Heart right ventricle (tissue), 16 donors: ENCODE measurements around the gene PLEKHH1. TPM values are rescaled to one million over a fixed set of nuclear protein-coding genes. Genes with fewer than 3 reads are reported as not detected.

Experiments used
- ATAC-seq, 8 donors: fragments of 200-7000 bp; cut with Tn5 transposase; one replicate each; pipeline ENCODE4 v1.9.1; 2020; ENCODE audit warnings: mild to moderate bottlenecking in 8 of 8, moderate library complexity in 8 of 8, moderate number of reproducible peaks in 1 of 8
- DNase-seq, 2 donors: peaks; one replicate each; pipeline ENCODE4 v3.0.0-alpha.2; 2020
- H3K27ac ChIP-seq, 10 donors: fragments of 200-600 bp; sonication (generic) in 2 of 10; one replicate each; pipeline versions ENCODE4 v1.5.0 to v1.8.0; 2020 to 2022; ENCODE audit warnings: mild to moderate bottlenecking in 3 of 10
- H3K27me3 ChIP-seq, 7 donors: fragments of 200-600 bp; one replicate each; pipeline ENCODE4 v1.8.0; 2021 to 2022; ENCODE audit warnings: mild to moderate bottlenecking in 2 of 7
- H3K36me3 ChIP-seq, 9 donors: fragments of 200-600 bp; sonication (generic) in 1 of 9; one replicate each; pipeline versions ENCODE4 v1.5.0 to v1.8.0; 2020 to 2022; ENCODE audit warnings: mild to moderate bottlenecking in 2 of 9
- H3K4me1 ChIP-seq, 9 donors: fragments of 200-600 bp; sonication (generic) in 1 of 9; one replicate each; pipeline versions ENCODE4 v1.5.0 to v1.8.0; 2020 to 2022; ENCODE audit warnings: mild to moderate bottlenecking in 4 of 9
- H3K4me3 ChIP-seq, 10 donors: fragments of 200-600 bp; sonication (generic) in 2 of 10; one replicate each; pipeline versions ENCODE4 v1.5.0 to v1.8.0; 2020 to 2022; ENCODE audit warnings: mild to moderate bottlenecking in 7 of 10, moderate library complexity in 2 of 10
- H3K9me3 ChIP-seq, 11 donors: fragments of 200-600 bp in 10 of 11; sonication (generic) in 2 of 11; one replicate each; pipeline versions ENCODE4 v1.5.0 to v1.8.0; 2013 to 2022; ENCODE audit warnings: mild to moderate bottlenecking in 2 of 11, control low read depth in 1 of 11, moderate library complexity in 1 of 11
- WGBS, 2 donors: extraction: QIAGEN DNeasy Blood & Tissue Kit; methylation state at CpG; one replicate each; pipeline ENCODE4 v1.1.7; 2013; ENCODE audit warnings: inconsistent platforms in 1 of 2; 5-methylcytosine and 5-hydroxymethylcytosine counted together
- intact Hi-C, 10 donors: fragments of 100-400 bp; cut with DNase I; formaldehyde crosslinking; loops; one replicate each; pipeline versions ENCODE4 v1.11.1 to v1.14.2; 2022
- polyA plus RNA-seq, 2 donors: library from polyadenylated mRNA; stranded (reverse); fragments of 200-250 nt; gene quantifications; one replicate each; pipeline ENCODE4 v1.2.3, GENCODE V29; 2013
- total RNA-seq, 10 donors: library from RNA; stranded (reverse); fragmentation: NEBNext Ultra II Directional in 3 of 10; extraction: Animal tissue kit (Norgen Biotek cat#: 25700) in 3 of 10; gene quantifications; one replicate each; pipeline versions ENCODE4 v1.2.1 to v1.2.4, GENCODE V29; 2021 to 2023
- TF ChIP-seq, protein P1 (sequence below), 9 donors: fragments of 200-600 bp; sonication (generic) in 2 of 9; IDR thresholded peaks; one replicate each; pipeline versions ENCODE4 v1.5.0 to v1.8.0; 2021 to 2022; ENCODE audit warnings: antibody characterized with exemption in 9 of 9, mild to moderate bottlenecking in 5 of 9, moderate library complexity in 1 of 9
- donor health status: Arrhythmogenic right ventricular cardiomyopathy.
- donor health status: ischemic (EF 13 %, LVEDD 7.1; RV severe dilation, severe dysfunction).
- donor health status: healthy with polysubstance abuse.
- donor health status: DM: no; HTN: yes; CAD: no.
- donor health status: DM: no; HTN: no; CAD: no.
- donor health status: ischemic (EF 25% LVEDD 6.9; RV normal size, moderate dysfunction).
- donor health status: ischemic (EF 25% LVEDD 5.7; RV mildly dilated, moderate dysfunction).
- donor health status: healthy.
- donor health status: DM: yes; HTN: yes; CAD: no.
- donor health status: Ischemic cardiomyopathy.
- donor health status: ischemic (EF 35%, LVEDD 5.7; RV mildly dilated, moderate dysfunction).
- donor health status: nonischemic (EF 11% LVEDD 7.7; RV severe dilation, severe dysfunction).
- donor health status: DM: yes; HTN: yes; CAD: no.
- donor health status: PGD.
- donor health status: ischemic (EF 29% LVEDD 5.4; RV normal size, mild dysfunction).
- donor health status: nonischemic (EF 23%, LVEDD 6.1; RV moderate dilation, normal function).

The PLEKHH1 gene
- total and polyA plus RNA-seq, 12 donors = 1.7 to 14.8 (median 3.7) TPM

DNA sequence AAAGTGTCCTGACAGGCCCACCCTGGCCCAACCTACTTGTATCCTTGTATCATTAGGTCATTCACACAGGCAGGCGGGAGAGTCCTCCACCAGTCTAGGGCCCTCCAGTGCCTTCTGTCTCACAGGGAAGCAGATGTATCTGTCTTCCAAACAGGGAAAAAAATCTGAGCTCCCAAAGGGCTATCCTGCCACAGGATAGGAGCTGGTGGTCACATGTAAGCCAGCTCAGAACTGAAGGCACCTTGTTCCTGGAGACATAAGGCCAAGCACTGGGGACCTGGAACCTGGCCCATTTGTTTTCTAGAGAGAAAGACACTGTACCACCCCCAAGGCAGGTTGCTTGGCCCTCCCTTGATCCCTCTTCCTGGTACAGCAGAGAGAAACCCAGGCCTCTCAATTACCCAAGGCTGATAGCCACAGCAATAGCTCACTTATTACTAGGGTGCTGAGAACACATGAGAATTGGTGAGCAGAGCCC is 19.4 kb upstream of the PLEKHH1 start:
- Histone ChIP-seq H3K4me3 (peak overlapping the region in 2 of 10 donors; percentile 80 to 93), H3K9me3 (no peaks in the 10 kb centered on the region), H3K27ac (peak overlapping the region in 2 of 10 donors; percentile 53 to 84), H3K27me3 (peaks cover 0 to 21% (median 6%) of the 10 kb centered on the region in 7 donors), H3K4me1 (peaks cover 2 to 31% (median 12%) of the 10 kb centered on the region in 9 donors), H3K36me3 (no peaks in the 10 kb centered on the region)
- ATAC-seq = peak in 2 of 8 donors; percentile 3 to 10
- no peak for DNase-seq
- intact Hi-C loops = no loop called here
- TF ChIP-seq, protein P1, sequence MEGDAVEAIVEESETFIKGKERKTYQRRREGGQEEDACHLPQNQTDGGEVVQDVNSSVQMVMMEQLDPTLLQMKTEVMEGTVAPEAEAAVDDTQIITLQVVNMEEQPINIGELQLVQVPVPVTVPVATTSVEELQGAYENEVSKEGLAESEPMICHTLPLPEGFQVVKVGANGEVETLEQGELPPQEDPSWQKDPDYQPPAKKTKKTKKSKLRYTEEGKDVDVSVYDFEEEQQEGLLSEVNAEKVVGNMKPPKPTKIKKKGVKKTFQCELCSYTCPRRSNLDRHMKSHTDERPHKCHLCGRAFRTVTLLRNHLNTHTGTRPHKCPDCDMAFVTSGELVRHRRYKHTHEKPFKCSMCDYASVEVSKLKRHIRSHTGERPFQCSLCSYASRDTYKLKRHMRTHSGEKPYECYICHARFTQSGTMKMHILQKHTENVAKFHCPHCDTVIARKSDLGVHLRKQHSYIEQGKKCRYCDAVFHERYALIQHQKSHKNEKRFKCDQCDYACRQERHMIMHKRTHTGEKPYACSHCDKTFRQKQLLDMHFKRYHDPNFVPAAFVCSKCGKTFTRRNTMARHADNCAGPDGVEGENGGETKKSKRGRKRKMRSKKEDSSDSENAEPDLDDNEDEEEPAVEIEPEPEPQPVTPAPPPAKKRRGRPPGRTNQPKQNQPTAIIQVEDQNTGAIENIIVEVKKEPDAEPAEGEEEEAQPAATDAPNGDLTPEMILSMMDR (IDR thresholded peaks at IDR 0.05) = no peak
- WGBS, 2 donors = 94 to 100% methylated on average over 1 of the region's 1 CpG

DNA sequence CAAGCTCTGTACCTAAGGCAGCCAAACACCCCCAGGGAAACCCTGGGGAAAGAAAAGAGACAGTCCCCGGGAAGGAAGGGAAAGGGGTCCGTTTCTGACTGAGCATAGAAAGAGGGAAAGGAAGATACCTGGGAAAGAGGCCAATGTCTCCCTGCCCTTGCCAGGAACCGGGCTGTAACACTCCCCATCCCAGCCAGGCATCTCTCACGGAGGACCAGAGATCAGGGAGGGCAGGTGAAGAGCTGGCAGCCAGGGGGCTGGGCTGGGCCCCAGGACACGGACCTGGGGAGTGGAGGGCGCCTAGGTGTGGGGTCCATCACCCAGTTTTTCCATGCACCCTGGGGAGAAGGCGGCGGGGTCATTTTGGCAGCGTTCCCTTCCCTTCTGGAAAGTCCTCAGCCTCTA is 18.9 kb upstream of the PLEKHH1 start:
- intact Hi-C loops = no loop called here
- TF ChIP-seq, protein P1 (IDR thresholded peaks at IDR 0.05) = no peak
- Histone ChIP-seq H3K4me3 (peak overlapping the region; percentile 80 to 98 (median 94)), H3K27me3 (peaks cover 0 to 27% (median 6%) of the 10 kb centered on the region in 7 donors), H3K36me3 (no peaks in the 10 kb centered on the region), H3K27ac (peak overlapping the region in 3 of 10 donors; percentile 53 to 84 (median 57)), H3K4me1 (peaks cover 2 to 31% (median 12%) of the 10 kb centered on the region in 9 donors), H3K9me3 (no peaks in the 10 kb centered on the region)
- ATAC-seq (peak in 6 of 8 donors; percentile 16 to 44 (median 28)), DNase-seq (peak in 1 of 2 donors; percentile 19)
- WGBS, 2 donors = 29 to 32% methylated on average over 9 of the region's 9 CpGs

DNA sequence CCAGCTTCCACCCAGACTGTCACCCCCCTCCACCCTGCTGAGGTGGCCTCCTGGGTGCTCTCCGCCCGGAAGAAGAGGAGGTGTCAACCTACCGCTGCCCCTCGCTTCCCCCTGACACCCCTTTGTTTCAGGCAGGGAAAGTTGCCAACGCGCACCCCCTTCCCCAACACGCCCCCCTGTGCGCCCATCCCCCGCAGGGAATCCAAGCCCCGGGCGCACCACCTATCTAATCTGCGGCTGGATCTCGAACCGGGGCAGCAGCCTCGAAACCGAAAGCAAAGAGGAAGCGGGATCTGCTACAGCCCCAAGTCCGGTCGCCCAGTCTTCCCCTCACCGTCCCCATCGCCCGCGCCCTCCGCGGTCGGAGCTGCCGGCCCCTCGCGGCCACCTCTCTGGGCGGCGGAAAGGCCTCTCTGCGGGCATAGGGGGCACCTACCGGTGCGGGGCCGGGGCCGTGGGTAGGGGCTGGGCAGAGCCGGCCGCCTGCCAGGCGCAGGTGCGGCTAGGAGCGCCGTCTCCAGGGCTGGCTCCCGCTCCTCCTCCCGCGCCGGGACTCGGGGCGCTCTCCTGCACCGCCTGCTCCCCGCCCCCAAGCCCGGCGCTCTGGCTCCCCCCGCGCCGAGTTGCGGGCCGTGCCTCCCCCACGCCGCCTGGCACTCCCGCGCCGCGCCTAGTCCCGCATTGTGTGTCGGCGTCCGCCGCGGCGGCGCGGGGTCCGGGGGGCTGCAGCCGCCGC is 18.3 kb upstream of the PLEKHH1 start:
- intact Hi-C loops = no loop called here
- peak overlapping the region; percentile 80 to 98 (median 94) for H3K4me3 ChIP-seq
- H3K27me3 ChIP-seq = peaks cover 0 to 33% (median 9%) of the 10 kb centered on the region in 7 donors
- TF ChIP-seq, protein P1 (IDR thresholded peaks at IDR 0.05) = no peak
- ATAC-seq (peak; percentile 50 to 74 (median 62)), DNase-seq (peak; percentile 16 to 33)
- no peaks in the 10 kb centered on the region for H3K9me3 ChIP-seq
- 1% methylated on average over 49 to 75 of the region's 75 CpGs for WGBS, 2 donors
- H3K4me1 ChIP-seq = peaks cover 2 to 31% (median 12%) of the 10 kb centered on the region in 9 donors
- peak overlapping the region in 4 of 10 donors; percentile 35 to 84 (median 55) for H3K27ac ChIP-seq
- H3K36me3 ChIP-seq = no peaks in the 10 kb centered on the region

DNA sequence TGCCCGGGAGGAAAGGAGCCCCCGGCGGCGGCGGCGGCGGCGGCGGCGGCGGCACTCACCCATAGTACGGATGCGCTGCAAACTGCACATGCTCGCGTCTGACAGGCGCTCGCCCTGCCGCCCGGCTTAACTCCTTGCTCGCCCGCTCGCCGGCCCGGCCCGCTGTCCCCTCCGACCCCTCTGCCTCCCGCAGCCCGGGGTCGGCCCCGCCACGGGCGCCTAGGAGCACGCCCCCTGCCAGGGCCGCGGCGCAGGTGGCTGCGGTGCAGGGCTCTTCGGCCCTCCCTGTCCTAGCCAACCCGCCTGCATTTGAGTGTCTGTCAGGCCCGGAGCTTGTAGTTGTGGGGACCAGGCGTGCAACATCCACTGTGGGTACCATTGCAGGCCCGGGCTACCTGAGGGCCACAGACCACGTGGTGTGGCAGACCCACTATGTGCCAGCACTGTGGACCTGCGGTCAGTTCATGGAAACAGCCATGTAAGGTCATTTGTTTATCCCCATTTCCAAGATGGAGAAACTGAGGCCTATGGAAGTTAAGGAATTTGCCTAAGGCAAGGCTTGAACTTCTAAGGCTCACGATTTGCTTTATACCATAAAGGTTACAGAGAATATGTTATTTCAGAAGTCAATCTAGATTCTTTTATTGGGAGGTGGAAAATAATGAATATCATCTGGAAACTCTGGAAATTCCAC is 17.6 kb upstream of the PLEKHH1 start:
- H3K9me3 ChIP-seq = no peaks in the 10 kb centered on the region
- whole genome bisulfite sequencing, 2 donors = 8 to 10% methylated on average over 40 to 45 of the region's 45 CpGs
- no peaks in the 10 kb centered on the region for H3K36me3 ChIP-seq
- H3K27ac ChIP-seq = peak overlapping the region in 2 of 10 donors; percentile 53 to 84
- TF ChIP-seq, protein P1 (IDR thresholded peaks at IDR 0.05) = no peak
- intact Hi-C loops = no loop called here
- DNase-seq (peak in 1 of 2 donors; percentile 30), ATAC-seq (peak in 2 of 8 donors; percentile 51 to 57)
- H3K4me1 ChIP-seq = peaks cover 2 to 31% (median 12%) of the 10 kb centered on the region in 9 donors
- H3K27me3 ChIP-seq = peaks cover 0 to 40% (median 15%) of the 10 kb centered on the region in 7 donors
- peak overlapping the region; percentile 80 to 98 (median 94) for H3K4me3 ChIP-seq
